HG03280 (cell line): Measurements from ENCODE around the gene LCORL.
"Not testable (repeated sequence)": the region's sequence is repeated elsewhere in the genome, so short reads cannot be mapped to it uniquely, and the experiment has no call there.

Experiments
- ATAC-seq: cut with Tn5 transposase; IDR thresholded peaks from one replicate; pipeline ENCODE4 v1.9.1; 2021; ENCODE audit warnings: mild to moderate bottlenecking, moderate library complexity; ENCODE audit not compliant: unreplicated experiment

The LCORL gene

DNA sequence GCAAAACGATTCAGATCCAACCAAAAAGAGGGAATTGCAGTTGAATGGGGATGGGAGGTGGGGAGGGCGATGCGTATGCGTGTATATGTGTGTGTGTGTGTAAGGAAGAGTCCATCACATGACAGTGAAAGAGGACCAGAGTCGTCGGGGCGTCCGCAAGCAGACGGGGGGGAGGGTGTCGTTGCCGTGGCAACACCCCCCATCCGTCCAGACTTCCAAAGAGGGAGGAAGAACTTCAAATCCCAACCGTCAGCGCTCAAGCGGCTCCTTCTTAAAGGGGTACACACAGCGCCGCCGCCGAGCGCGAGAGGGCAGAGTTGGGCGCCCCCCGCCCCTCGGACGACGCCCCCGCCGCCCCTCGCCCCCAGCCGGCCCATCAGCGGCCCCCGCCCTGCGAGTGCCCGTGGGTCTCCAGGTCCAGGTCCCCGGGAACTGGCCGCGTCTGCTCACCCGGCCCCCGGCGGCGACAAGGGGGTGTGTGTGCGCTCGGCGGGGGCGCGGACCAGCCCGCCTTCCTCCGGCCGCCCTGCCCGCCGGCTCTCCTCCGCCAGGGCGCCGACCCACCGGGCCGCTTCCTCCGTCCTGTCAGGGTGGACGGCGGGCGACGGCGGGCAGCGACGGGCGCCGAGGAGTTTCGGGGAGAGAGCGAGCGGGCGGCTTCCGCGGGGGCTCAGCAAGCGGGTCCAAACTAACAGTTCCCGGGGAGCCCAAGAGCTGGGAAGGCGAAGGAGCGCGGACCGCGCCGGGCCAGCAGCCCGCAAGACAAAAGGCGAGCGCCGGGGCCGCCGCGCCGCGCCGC, 685 bp downstream of the LCORL start:
- peak; percentile 9 for ATAC-seq

DNA sequence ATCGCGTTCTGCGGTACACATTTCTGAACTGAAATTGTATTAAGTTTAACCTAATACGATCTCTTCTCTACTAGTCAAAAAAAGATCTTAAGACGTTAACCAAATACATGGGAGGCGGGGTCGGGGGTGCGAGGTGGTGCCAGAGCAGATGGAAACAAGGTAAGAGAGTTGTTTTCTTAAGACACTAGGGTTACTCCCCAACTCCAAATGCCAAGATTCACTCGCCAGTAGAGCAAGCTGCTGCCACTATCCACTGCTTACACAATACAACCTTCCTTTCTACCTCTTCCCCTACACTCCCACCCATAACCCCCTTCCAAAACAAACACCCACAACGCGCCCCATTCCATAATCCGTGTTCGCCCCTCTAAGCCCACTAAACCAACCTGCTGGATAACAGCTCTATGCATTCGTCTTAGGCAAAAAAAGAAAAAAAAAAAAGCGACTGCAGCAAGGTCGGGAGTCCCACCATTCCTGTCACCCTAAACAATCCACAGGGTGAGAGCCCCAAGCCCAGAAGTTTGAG, 1.3 kb downstream of the LCORL start:
- ATAC-seq = no peak

DNA sequence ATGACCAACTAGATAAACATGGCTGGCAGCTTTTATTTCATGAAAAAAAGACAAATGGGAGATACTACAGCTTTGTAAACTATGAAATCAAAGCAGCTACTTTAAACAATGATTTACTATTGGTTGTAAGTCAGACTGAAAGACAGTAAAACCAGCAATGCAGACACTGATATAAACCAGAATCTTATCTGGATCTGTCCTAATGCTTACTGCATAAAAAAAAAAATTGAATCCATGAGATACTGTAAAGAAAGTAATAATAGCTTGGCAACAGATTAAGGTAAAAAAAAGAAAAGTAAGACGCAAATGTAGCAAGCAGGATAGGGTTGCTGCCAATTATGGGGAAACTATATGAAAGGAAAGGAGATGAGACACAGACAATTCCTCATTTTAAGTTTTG, 7.3 kb downstream of the LCORL start:
- ATAC-seq = no peak

DNA sequence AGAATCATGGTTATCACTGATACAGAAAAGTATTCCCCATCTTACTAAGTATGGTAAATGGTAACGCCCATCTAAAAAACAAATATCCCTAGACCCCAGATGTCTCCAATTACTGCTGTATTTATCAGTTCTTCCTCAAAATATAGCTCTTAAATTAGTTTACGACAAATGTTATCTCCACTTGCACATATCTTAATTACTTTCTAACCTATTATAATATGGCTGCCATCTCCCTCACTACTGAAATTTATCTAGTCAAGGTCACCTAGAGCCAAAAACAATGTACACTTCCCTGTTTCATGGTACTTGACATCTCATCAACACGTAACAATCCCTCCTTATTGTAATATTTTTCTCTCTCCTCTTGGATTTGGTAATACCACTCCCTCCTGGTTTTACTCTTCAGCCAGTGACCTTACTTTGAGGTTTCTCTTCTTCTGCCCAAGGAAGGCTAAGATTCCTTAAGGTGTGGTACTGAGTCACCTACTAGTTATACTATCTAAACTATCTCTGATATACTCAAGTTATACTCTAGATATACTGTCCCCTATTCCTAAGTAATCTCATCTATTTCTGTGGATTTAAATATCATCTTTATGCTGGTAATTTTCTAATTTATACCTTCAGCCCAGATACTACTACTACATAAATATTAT, 8.6 kb downstream of the LCORL start:
- ATAC-seq = no peak

DNA sequence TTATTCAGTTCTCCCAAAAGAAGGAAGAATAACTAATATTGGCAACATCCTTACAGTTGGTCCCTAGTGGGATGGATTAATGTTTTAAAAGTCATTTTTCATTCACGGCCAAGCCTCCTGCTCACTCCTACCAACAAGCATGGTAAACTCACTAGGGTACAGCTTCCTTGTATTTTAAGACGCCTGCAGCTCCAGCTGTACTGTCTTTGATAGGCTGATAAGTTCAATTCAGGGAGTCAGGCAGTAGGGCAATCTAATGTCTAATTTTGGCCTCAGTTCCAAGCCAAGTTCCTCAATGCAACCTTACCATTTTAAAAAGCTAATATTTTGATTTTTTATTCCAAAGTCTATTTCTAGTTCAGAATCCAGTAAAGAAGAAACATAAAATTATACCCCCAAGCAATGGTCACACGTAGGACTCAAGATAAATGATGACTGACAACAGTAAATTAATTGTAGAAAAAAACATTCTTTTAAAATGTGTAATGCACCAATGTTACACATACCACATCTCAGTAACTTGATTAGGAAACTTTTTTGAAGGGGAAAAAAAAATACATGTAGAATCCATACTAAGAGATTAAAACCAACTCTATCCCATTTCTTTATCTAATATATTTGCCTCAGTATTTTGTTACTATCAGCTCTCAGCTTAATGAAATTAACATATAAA, 9.3 kb downstream of the LCORL start:
- no peak for ATAC-seq

DNA sequence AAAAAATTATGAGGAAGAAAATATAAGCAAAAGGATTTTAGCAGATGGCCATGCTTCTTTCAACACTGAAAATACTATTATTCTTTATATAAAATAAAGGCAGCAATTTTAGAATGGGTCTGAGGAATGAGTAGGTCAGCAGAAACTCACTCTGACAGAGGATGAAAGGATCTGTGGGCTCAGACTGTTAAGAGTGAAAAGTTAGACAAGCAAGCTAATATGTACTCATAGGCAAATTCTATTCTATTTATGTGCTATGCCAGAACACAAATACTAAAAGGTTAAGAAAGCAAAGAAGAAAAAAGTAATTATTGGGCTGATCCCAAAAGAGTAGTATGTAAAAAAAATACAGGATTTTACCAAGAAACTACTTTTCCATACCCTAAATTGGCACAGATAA, 13.9 kb downstream of the LCORL start:
- ATAC-seq = no peak

DNA sequence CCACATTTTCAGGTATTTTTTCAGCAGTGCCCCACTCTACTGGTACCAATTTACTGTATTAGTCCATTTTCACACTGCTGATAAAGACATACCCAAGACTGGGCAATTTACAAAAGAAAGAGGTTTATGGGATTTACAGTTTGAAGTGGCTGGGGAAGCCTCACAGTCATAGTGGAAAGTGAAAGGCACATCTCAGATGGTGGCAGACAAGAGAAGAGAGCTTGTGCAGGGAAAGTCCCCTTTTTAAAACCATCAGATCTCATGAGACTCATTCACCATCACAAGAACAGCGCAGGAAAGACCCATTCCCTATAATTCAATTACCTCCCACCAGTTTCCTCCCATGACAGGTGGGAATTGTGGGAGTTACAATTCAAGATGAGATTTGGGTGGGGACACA, 15.1 kb downstream of the LCORL start:
- not testable (repeated sequence) for ATAC-seq

DNA sequence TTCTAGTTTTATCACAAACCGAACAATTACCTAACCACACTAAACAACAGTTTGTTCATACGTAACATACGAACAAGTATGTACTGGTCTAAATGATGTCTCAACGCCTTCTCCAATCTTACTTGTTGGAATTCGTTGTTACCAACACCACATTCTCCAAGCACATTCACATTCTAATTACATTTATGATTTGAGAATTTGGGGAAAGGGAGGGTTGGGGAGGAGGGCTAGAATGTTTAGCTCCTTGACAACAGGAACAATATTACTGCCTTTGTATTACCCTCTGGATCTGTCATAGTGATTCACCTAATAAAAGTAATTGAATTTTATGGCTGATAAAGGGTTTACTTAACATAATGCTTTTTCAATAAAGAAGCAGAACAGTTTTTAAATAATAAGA, 24.4 kb downstream of the LCORL start:
- ATAC-seq = no peak

DNA sequence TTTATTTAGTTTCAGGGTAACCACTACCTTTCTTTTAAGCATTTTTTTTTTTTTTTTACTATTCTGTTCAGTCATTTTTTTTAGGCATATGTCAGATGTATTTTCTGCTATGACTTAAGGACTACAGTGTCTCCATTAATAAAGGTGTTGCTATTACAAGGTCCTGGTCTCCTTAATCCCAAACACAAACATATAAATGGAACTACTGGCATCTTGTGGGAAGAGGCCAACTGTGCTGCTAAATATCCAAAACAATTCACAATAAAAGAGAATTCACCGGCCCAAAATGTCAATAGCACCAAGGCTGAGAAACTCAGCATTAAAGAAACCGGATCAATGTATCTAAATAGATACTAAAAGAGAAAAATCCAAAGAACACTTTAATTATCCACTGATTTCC, 26.4 kb downstream of the LCORL start:
- ATAC-seq = no peak

DNA sequence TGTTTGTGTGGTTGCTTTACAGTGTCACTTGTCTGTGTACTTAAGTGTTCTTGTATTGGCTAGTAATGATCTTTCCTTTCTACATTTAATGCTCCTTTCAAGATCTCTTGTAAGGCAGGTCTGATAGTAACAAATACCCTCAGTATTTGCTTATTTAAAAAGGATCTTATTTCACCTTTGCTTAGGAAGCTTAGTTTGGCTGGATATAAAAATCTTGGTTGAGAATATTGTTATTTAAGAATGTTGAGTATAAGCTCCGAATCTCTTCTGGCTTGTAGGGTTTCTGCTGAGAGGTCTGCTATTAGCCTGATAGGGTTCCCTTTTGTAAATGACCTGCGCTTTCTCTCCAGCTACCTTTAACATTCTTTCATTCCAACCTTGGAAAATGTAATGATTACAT, 35.7 kb downstream of the LCORL start:
- ATAC-seq = no peak

DNA sequence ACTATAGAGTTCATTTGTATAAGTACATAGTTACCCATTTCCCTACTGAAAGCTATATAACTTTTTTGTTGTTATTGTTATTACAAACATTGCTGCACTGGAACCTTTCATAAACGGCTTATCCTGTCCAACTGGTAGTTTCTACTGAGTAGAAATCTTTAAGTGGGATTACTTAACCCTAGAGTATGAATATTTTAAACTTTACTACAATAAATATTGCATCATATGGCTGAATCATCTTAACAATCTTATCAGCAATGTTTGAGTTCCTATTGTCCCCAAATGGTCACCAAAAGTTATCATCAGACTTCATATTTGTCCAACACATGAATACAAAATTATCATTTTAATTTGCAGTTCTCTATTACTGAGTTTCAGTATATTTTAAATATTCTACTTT, 40.5 kb downstream of the LCORL start:
- ATAC-seq = no peak

DNA sequence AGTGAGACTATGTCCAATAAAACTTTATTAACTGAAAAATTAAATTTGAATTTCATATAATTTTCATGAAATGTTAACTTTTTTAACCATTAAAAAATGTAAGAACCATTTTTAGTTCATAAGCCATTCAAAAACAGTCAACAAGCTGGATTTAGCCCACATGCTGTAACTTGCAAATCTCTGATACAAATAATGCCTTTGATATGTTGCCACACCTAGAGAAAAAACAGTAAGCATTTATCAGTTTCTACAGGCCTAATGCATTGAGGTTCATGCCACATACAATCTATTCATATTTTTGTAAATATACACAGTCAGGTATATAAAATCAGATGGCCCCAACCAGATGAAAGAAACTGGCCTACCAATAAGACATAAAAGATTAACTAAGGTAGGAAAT, 52.8 kb downstream of the LCORL start:
- ATAC-seq = no peak

DNA sequence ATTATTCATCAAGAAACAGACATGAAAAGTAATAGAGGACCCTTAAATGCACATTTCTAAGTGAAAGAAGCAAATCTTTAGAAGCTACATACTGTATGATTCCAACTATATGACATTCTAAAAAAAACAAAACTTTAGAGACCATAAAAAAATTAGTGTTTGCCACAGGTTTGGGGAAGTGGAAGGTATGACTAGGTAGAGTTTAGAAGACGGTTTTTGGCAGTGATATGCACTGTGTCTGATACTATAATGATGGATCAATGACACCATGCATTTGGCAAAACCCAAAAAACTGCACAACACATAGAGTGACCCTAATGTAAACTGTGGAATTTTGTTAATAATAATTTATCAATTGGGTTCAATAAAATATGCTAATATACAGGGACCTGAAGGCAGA, 54.5 kb downstream of the LCORL start:
- no peak for ATAC-seq

DNA sequence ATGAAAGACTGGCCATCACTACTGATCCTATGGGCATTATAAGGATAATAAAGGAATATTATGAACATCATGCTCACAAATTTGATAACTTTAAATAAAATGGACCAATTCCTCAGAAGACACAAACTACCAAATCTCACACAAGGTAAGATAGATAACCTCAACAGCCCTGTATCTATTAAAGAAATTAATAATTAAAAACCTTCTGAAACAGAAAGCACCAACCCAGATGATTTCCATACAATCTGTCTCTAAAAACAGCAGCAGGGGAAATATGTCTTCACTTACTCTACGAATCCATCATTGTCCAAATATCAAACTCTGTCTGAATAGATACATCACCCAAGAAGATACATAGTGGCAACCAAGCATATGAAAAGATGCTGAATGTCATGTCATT, 55.2 kb downstream of the LCORL start:
- ATAC-seq = no peak

DNA sequence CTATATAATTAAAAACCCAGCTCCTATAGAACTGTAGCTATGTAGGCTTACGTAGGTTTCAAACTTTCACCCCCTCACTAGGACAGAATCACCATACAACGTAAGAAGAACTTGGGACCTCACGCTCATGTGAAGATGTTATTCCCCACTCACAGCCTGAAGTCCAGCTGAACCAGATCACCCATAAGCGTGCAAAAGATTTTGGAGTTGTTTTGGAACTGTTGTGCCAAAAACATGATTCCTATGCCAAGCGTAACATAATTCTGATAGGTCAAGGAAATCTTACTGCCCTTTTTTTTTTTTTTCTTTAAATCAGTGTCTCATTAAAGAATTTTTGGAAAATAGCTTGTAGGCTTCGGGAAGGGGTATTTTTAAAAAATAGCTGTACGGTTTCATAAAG, 57.0 kb downstream of the LCORL start:
- no peak for ATAC-seq

DNA sequence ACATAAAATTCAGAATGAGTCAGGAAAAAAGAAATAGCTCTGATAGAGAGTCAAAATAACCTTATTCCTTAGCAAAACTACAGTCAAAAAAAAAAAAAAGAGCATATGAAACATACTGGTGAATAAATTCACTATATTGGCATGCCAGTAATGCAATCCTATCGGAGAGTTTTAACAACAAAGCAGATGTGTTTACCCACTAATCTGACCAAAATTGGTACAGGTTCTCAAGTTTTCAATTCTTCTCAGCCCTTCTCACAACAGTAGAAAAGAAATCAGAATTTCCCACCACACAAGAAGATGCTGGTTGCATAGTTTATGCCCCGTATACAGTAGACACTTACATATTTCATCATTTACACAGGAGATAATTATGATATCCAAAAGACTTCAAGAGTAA, 59.4 kb downstream of the LCORL start:
- no peak for ATAC-seq

DNA sequence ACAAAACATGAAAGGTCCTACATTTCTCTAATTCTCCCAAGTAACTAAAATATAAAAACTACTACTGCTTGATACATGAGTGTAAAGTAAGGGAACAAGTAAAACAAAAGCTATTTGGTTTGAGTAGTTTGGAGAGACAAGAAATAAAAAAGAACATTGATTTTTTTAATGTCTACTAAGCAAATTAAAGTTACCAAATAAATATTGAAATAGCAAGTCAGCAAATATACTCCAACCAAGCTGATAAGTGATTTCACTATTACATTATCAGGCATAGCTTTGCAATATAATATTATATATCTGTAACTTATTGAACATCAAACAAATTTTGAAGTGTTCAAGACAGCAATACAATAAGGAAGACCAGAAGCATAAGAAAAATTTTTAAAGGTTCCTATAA, 60.3 kb downstream of the LCORL start:
- ATAC-seq = no peak

DNA sequence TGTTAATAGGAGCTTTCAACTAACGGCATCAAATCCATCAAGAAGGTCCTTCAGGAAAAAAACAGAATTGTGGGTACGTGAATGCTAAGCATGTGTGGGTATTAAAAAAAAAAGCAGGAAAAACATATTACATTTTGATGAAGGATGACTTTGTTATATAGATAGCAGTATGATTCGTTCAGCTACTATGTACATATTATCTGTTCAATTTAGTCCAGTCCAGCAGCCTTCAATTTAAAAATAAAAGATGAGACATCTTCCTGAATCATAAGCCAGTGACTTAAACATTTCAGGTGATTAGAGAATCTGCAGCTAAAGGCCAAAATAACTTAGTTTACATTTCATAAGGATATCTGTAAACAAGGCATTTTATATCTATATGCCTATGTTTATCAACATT, 63.4 kb downstream of the LCORL start:
- ATAC-seq = no peak

DNA sequence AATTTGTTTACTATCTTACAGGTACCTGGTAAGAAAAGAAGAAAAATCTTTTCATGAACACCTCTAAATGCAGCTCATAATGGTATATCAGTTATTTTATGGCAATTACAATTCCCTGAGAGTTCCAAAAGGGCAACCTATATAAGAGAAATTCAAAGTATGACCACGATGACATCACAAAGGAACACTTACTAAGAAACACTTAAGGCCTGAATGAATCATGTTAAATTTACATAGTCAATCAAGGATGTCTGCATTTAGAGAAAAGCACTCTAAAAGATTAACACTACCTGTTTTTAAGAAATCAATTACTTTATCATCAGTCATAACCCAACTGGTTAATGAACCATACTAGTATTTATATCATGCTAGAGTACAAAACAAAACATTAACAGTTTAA, 63.9 kb downstream of the LCORL start:
- no peak for ATAC-seq

DNA sequence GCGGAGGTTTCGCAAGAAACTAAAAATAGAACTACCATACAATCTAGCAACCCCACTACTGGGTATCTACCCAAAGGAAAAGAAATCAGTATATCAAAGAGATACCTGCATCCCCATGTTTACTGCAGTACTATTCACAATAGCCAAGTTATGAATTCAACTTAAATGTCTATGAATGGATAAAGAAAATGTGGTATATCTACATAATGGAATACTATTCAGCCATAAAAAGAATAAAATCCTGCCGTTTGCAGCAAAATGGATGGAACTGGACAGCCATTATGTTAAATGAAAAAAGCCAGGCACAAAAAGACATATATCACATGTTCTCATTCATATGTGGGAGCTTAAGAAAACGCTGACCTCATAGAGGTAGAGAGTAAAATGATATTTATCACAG, 65.3 kb downstream of the LCORL start:
- ATAC-seq = no peak

DNA sequence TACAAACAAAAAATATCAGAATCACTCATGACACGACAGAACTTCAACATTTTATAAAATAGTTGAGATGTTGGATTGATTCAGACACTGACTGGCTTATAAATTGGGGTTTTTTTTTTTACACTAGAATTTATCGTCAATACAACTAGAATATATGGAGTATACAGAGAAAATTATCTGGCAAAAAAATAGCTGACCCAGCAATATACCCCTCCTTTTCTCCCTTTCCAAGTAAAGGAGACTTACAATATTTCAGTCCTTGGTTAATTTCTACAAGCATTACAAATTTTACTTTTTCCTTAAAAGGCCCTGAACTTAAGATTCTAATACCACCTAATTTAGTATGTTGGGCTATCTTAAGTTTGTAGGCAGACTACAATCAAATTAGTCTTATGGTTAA, 76.3 kb downstream of the LCORL start:
- no peak for ATAC-seq

DNA sequence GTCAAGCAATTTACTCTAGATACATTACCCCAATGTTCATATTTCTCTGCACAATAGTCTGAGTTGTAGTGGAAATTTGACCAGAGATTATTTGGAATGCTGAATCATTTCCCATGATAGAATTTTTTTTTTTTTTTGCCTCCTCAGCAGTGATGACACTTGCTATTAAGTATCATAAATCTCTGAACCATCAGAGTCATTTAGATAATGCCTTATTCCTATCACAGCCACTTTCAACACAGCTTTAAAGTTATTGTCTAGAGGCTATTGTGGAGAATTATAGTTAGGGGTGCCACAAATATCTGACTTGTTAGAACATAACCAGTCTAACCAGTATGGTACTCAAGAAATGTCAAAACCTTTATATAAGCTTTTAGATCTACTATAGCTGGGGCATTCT, 79.8 kb downstream of the LCORL start:
- ATAC-seq = no peak
